Femur (tissue), 1 donor: Measurements from ENCODE around the gene GTPBP4.
"Not testable (repeated sequence)": the region's sequence is repeated elsewhere in the genome, so short reads cannot be mapped to it uniquely, and the experiment has no call there.

Source experiments
- DNase-seq: peaks from one replicate; pipeline ENCODE4 v3.0.0-alpha.2; 2017

Gene GTPBP4

DNA sequence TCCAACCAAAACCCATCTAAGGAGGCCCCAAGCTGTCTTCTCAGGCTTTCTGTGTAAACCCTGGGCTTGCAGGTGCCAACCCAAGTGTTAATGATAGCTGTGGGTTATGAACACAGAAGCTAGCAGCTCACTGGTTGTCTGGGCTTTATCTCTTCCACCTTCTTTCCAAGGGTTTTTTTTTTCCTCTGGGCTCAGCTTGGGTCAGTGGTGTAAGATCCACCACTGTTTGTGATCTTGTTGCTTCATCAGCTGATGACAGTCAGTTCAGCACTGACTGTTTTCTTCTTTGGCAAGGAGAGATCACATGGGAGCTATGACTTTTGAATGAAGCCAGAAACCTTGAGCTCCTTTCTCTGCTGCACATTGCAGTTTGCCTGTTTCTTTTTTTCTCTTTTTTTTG lies 4.6 kb downstream of the GTPBP4 start:
- no peak for DNase-seq

DNA sequence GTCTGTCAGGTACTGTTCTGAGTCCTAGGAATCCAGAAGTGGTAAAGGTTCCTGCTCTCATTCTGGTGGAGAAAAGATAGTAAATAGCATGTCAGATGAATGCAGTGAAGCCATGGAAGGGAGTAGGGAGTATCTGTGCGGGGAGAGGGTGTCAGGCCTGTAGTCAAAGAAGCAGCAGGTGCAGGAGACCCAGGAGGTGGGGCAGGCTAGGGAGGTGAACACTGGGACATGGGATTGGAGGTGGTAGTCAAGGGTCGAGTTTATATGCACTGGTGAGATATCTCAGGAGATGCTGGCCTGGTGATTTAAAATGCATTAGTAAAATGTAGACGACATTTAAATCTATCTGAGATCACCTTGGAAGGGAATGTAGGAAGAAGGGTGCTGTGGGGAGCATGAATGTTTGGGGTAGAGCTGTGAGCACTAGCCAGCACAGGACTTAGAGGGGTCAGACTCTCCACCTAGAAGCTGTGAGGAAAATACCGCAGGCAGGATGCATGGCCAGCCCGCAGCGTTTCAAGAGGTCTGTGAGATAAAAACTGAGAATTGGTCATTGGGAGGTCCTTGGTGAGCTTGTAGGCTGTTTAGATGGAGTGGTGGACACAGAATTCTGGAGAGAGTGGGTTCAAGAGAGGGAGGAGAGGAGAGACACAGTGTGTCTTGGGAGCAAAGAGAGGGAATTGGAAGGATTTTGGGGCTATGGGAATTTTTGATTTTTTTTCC lies 6.8 kb downstream of the GTPBP4 start:
- no peak for DNase-seq

- DNase-seq: no peak
Measured at GRCh38 chr10:995559-995926, 7.3 kb downstream of the GTPBP4 start.

GRCh38 chr10:996031-996430 lies 7.8 kb downstream of the GTPBP4 start:
- DNase-seq: no peak

GRCh38 chr10:997266-998022 lies 9.2 kb downstream of the GTPBP4 start:
- no peak for DNase-seq

GRCh38 chr10:1002425-1003006 lies 14.3 kb downstream of the GTPBP4 start:
- DNase-seq: no peak

- DNase-seq: no peak
Measured at GRCh38 chr10:1003884-1004670, 15.8 kb downstream of the GTPBP4 start.

GRCh38 chr10:1006573-1006972 lies 18.3 kb downstream of the GTPBP4 start:
- no peak for DNase-seq

- no peak for DNase-seq
Measured at GRCh38 chr10:1007583-1007982, 19.3 kb downstream of the GTPBP4 start.

DNA sequence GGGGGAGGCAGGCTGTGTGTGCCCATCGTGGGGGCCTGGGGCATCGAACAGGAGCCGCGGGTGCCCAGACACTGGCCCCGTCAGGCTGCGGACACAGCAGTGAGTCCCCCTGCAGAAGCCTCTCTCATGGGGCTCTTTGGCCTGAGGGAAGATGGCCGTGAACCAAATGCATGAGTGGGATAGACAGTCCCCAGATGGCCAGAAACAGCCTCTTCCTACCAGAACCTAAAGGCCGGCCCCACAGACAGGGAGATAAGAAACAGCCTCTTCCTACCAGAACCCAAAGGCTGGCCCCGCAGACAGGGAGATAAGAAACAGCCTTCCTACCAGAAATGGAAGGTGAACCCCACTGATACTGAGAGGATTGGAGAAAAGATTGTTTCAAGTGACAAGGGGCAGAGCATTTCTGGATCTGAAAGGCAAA lies 20.8 kb downstream of the GTPBP4 start:
- DNase-seq: no peak

- not testable (repeated sequence) for DNase-seq
Measured at GRCh38 chr10:1009947-1010346, 21.7 kb downstream of the GTPBP4 start.

- DNase-seq: no peak
Measured at GRCh38 chr10:1010703-1011102, 22.5 kb downstream of the GTPBP4 start.

GRCh38 chr10:1011696-1012095 lies 23.5 kb downstream of the GTPBP4 start:
- DNase-seq: no peak

DNA sequence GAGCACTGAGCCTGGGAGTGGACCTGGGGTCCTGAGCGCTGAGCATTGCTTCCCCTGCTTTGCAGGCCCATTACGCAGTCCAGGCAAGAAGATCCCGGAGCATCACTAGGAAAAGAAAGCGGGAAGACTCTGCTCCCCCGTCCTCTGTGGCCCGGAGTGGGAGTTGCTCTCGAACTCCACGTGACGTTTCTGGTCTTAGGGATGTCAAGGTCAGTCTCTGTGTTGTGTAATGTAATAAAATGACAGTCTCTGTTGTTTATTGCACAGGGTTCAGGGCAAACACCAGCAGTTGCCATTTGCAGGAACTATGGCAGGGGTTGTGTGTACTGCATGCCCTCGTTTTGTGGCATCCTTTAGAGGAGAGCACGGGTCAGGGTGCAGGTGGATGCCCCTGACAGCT lies 27.5 kb downstream of the GTPBP4 start:
- DNase-seq: no peak

GRCh38 chr10:1019362-1019761 lies 31.1 kb downstream of the GTPBP4 start:
- DNase-seq: no peak

DNA sequence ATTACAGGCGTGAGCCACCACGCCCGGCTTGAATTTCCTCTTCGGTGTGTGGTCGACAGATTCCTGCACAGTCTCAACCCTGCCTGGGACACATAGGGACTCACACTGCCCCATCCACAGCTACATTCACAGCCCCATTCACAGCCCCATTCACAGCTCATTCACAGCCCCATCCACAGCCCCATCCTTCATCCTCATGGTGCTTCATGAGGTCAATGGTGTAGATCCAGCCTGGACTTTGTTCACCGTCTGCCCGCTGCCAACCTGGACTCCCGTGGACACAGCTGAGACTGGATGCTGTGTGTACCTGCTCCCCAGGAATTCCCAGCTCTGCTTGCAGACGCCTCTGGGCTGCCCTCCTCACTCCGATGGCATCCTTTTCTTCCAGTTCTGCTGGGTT lies 32.2 kb downstream of the GTPBP4 start:
- no peak for DNase-seq

- DNase-seq: no peak
Measured at GRCh38 chr10:1020958-1021357, 32.7 kb downstream of the GTPBP4 start.

DNA sequence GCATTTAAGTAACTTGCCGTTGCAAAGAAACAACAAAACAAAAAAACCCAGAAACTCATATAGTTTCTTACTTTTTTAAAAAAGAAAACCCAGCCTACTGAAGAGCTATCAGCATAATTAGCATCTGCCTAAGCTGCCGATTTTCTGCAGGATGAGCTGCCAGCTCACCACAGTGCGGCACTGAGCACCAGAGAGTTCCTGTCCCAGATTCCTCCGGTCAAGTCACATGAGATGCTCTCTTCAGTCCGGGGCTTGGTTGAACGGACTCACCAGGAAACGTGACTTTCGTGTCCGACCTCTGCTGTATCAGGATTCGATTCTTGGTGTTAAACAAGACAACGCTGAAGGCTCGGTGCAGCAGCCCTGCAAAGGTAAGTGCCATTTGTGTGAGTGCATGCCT lies 34.2 kb downstream of the GTPBP4 start:
- DNase-seq: no peak

- no peak for DNase-seq
Measured at GRCh38 chr10:1024103-1024502, 35.9 kb downstream of the GTPBP4 start.

DNA sequence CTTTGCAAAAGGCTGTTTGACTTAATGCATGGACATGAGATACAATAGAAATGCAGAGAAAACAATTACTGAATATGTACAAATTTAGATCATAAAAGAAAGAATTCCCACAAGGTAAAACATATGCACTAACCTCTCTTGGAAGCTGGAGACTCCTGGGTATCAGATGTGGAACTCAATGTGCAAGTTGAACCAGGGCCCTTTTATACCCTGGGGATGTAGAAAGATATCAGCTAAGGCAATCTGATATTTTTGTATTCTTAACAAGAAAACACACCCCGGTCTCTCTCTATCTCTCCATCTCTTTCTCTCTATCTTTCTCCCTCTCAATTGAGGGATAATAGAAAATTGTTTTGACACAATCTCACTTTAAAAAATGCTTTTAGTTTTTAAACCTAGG lies 37.4 kb downstream of the GTPBP4 start, which contains the start of gene IDI2:
Gene IDI2, minus strand, starts transcription at position 177 of the 400 bp plus-strand sequence. CDS start 1,136 bp downstream, outside the sequence.
- DNase-seq: no peak

DNA sequence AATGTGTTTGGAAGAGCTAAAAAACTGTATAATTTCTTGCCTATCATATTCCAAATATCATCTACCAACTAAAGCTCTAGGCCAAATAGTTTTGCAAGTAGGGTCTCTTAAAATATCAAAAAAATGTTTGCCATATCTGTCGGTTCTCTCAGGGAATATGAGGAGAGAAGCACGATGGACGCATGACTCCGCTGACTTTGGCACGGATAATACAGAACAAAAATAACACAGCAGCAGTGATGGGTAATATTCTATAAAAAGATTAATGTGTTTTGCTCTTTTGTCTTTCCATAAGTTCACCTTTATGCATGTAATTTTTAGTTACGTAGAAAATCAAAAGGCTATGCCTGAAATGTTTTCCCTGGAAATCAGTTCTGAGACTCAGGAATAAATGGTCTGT lies 38.3 kb downstream of the GTPBP4 start:
- DNase-seq: no peak

DNA sequence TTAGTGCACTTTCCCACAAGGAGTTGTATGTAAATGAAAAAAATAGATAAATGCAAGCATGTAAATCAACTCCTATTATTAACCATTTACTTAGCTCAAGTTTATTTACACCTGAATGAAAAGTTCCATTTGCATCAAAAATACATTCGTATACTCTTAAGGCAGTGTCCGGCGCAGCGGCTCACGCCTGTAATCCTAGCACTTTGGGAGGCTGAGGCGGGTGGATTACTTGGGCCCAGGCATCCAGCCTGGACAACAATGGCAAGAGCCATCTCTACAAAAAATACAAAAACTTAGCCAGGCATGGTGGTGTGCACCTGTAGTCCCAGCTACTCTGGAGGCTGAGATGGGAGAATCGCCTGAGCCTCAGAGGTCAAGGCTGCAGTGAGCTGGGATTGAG lies 41.6 kb downstream of the GTPBP4 start:
- DNase-seq: no peak

DNA sequence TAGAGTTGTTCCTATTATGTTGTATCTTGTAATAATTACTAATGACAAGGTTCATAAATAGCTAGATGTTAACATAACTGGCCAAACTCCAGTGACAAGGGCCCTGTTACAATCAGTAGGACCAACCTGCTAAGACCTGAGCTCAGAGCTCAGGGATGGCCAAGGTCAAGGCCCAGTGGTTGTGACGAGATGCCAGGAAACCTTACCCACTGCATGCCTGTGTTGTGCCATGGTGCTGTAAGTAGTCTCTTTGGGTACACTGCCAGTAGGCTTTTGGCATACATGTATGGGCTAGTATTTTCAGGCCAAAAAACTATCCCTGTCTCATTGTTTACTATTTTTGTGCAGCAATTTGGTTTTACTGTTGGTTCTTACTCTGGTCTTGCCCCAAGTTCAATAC lies 45.4 kb downstream of the GTPBP4 start:
- no peak for DNase-seq
